Ammon's horn (tissue), 1 donor: ENCODE measurements around the gene PID1.

Source experiments
- DNase-seq: peaks from one replicate; pipeline ENCODE4 v3.0.0-alpha.2; 2016; ENCODE audit warnings: low spot score

Gene PID1

DNA sequence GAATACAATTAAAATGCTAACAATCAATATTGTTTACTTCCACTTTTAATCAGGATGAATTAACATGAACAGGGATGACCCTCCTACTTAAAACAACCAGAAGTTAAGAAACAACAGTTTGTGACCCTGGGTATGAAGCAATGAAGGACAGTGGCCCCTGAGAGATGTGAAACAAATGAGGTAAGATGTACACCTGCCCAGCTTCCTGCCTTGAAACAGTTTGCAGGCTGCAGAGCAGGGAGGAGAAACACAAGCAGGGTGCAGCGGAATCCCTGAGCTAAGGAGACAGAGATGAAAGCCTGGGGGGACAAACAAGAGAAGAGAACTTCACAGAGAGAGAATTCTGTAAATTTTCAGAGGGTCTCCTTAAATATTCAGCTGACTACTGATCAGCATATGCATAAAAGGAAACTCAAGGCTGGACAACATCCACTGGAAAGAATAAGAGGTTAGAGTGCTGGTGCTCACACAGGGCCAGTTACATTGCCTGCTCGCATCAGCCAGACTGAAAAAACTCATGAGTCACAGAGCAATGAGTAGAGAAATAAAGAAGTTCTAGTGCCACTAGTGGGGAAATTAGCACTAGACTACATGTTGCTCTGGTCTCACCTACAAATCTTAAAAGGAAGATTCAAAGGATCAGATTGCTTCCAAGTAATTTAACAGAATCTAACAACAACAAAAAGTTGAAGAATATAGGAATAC, 106.4 kb downstream of the PID1 start:
- DNase-seq, result no peak

DNA sequence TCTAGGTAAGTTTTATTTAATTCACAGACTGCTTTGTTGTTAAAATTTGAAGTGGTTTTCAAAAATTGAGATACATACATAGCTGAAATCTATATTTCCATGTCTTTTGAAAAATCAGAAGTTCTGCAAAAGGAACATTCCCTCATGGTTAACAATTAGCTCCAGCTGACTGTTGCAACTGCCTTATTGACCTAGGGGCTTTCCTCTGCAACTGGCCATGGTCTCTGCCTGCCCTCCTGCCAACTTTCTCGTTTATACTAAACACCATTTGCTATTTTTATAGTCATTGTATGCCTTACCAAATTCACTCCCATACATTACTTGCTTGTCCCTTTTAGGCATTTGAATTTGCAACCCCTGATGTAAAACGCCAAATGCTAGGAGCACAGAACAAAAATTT, 107.2 kb downstream of the PID1 start:
- no peak for DNase-seq

DNA sequence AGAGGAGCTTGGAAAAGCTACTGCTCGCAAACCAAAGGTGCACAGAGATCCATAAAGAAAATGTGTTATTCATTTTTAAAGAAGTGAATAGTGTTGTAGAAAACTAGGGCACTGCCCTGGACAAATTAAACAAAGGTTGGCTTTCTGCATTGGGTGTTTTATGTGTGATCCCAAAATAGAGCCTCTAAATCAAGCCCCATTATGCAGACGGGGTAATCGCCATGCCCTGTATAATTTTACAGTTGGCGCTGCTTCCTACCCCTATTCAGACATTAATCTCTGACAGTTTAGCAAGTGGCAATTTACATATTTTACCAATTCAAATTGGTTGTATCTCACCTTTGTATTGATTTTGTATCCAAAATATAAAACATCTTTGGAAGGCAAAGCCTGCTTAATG, 109.1 kb downstream of the PID1 start:
- no peak for DNase-seq

DNA sequence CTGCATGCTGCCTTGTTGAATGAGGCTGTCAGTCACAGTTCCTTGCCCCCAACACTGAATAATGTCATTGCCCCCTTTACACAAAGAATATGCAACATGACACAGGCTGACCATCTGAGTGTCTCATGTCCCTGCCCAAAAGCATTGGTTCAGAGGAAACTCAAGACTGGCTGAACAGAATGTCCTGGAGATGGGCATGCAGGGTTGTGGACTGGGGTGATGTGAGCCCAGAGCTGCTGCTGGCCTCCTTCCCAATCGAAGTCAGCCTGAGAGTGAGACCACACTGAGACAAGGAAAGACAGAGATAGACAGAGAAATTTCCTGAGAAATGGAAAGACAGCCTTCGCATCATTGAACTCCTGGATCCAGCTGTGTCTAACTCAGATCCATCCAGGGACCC, 110.1 kb downstream of the PID1 start:
- DNase-seq, result no peak

DNA sequence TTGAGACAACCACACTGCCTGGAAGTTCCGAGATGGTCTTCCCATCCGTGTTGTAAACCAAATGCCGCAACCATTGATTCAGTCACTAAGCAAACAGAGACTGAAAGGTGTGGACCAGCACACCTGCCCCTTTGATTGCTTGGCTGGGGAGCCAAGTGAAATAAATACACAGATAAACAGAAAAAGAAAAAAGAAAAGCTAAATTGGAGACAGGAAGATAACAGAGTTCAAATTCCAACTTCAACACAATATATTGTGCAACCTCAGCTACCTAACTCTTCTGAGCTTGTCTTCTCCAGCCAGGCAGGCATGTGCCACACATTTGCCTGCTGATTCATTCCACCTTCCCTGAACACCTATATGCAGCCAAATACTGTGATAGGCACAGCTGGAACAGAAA, 110.9 kb downstream of the PID1 start:
- no peak for DNase-seq

DNA sequence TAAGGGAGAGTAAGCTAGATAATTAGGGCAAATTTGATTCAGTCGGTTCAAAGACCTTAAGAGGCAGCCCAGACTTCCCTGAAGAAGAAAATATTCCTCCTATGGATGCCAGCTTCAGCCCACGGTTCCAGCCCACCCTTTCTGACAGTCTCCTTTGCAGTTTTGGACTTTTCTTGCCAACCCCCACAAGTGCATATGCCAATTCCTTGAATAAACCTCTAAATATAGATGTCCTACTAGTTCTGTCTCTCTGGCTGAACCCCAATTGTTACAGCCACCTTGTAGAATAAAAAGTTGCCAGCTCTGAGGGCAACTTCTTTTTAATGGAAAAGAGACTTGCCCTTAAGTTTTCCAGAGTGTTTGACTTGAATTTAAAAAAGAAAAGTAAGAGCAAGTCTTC, 111.7 kb downstream of the PID1 start:
- no peak for DNase-seq

DNA sequence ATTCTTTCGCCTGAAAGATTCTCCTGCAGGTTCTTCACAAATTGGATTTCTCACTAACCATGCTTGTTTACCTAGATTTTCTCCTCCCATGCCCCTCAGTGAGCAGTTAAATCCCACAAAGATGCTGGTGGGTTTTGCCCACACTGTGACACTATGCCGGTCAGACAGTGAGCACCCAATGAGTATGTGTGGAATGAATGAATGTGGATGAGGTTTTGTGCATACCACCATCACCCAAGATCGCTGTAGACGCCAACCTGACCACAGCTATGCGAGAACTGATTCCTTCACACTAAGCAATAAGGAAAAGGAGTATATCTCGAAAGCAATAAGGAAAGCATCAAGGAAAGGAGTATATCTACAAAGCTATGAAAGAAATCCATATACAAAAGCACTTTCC, 116.7 kb downstream of the PID1 start:
- no peak for DNase-seq

DNA sequence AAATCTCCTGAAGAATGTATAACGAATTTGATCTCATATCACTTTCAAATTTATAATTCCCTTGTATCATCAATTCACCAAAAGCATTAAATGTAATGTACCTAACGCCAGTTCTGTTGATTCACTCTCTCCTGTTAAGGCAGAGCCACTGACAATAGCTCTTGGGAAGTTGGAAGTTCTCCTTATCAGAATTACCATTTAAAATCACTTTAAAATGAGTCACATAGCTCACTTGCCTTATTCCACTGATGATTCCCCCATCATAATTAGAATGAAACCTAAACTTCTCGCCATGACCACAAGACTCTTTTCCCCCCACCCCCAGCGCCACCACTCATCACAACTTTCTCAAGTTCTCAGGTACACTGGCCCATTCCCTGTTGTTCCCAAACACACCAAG, 117.1 kb downstream of the PID1 start:
- DNase-seq, result no peak

DNA sequence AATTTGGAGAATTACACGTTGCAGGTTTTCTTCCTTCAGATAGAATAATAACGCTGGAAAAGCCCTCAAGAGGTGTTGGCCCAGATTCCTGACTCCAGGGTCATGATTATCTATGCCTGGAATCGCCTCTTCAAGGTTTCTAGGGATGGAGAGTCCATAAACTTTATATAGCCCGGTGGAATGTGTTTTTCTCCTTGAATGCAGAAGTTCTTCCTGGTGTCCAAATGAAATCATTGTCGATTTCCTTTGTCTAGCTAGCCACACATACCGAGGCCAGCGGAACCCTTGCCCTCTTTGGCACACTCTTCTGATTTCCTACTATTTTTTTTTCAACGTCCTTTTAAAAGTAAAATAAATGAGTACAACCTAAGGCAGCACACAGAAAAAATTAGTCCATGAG, 117.8 kb downstream of the PID1 start:
- no peak for DNase-seq

DNA sequence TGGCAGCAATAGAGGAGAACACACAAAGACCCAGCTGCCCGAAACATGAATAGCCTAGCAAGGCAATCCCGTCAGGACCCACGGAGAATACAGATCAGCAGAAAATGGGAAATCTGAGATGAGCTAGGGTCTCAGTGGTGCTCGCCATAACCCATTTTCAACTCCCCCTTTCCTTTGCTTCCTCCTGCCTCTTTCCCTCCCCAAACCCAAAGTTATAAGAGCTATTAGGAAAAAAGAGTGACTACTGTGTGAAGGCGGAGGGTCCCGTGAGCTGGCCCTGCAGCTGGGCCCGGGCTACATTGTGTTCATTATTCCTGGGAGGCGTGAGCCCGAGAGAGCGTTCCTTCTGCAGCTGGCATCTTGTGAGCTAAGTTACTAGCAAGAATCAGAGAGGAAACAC, 118.4 kb downstream of the PID1 start:
- DNase-seq, result peak; percentile 33

DNA sequence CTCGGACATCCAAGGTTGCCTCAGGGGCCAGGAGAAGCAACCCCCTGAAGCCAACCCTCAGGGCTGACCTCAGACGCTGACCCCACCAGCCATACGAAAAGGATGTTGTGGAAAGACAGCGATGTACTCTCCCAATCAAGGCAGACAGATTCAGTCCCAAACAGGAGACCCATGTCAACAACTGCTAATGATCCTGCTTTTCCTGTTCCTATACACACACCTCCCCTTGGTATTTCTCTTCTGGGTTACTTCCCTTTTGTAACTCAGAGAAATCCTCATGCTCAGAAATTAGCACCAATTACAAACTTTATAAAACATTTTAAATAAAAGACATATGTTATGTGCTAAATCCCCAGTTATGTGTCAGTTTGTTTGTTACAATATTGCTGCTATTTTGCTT, 120.8 kb downstream of the PID1 start:
- no peak for DNase-seq

DNA sequence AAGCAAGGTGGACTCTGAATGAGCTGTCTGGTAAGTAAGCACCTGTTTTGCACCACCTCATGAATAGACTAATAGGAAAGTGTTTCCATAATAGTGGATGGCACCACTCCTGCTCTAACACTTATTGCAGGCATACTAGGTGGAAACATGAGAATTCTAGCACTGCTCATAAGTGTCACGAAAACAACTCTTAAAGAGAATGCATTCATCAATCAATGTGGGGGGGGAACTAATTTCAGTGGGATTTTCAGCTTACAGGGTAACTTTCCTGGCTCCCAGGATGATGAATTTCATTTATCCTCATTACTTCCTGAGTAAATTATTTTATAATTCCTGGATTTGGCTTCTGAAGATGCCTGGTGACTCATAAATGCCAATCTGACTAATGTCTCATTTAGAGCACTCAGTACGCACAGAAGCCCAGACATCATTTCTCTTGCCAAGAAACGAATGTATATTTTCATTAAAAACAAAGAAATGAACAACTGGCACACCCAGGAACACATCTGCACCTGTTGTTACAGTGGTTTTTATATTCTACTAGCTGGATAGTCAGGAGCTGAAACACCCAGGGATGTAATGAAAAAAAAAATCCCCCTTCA, 129.6 kb downstream of the PID1 start:
- DNase-seq, result no peak

DNA sequence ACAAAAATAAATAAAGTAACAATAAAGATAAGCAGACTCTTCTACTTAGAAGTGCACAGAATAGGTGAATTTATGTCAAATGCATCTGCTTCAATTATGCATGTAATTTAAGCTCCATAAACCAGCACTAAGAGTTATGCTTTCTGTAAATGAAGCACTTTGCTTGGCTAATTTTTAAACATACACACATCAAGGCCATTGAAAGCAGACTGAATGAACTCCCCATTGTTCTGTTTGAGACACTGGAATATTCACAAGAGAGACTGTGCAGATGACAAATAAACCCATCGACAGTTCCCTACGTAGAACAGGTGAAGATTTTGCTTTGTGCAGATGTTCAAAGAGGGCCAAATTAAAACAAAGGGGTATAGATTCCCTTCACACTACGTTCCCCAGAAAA, 133.4 kb downstream of the PID1 start:
- no peak for DNase-seq

DNA sequence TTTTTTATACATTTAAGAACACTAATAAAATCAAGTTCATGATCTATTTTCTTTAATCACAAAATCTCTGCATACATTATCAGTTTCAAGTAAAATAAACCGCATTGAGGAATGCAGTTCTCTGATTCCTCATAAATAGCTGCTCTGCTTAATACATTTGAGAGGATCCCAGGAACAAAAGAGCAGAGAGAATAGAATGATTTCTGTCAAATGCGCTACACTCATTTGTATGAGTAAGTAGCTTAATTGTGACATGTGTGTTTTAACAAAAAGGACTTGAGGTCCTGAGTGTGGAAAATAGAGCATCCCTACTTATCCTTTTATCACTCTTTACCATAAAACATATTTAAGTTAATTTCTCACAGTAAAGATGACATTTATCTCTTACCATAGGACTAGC, 134.0 kb downstream of the PID1 start:
- no peak for DNase-seq

DNA sequence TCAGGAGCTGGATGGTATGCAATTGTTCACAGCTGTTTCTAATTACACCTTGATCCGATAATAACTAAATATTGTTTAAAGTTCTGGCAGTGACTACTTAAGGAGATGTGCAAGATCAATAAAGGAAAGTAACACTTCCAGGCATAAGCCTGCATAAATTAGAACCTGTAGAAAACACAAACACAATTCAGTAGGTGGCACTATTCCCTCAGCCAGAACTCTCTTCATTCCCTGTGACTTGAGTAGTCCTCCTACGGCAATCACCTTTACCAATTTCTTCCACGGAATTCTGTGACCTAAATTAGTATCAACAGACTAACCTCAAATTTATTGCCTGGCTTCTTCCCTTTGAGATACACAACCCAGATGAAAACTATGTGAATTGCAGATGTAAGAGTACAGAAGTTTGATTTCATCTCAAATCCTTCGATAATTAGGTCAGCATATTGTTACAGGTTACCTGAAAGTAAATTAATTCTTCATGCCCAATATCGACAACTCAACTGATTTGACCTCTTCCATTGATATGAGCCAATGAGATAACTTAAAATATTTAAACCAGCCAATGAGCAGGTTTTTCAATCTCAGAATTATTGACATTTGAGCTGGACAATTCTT, 137.8 kb downstream of the PID1 start:
- peak; percentile 68 for DNase-seq

DNA sequence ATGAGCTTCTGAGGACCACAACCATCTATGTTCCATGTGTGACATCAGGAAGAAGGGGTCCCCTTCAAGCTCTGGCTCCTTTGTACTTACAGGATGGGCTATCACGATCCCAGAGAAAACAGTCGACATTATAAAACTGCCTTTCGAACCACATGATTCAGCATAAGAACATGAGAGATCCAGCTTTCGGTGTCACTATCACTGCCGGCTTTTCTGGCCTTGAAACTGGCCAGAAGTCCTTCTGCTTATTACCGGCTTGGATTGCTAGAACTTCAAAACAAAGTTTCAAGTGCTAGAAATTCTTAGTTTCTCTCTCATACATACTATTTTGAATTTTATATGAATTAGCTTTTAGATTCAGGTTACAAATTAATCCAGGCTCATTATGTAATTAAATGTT, 138.9 kb downstream of the PID1 start:
- no peak for DNase-seq

DNA sequence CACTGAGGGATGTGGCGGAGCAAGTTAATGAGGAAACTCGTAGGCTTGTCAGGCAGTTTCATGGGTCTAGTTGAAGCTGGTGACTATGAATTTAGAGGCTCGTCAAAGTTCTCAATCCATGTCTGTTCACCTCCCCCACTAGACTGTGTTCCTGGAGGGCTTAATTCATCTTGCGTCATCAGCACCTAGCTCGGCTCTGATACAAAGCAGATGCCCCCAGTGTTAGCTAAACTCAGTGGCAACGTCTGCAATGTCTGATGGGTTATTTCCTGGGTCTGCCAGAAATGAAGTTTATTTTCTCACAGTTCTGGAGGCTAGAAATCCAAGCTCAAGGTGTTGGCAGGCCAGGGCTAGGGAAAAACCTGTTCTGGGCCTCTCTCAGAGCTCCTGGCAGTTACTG, 140.6 kb downstream of the PID1 start:
- no peak for DNase-seq

DNA sequence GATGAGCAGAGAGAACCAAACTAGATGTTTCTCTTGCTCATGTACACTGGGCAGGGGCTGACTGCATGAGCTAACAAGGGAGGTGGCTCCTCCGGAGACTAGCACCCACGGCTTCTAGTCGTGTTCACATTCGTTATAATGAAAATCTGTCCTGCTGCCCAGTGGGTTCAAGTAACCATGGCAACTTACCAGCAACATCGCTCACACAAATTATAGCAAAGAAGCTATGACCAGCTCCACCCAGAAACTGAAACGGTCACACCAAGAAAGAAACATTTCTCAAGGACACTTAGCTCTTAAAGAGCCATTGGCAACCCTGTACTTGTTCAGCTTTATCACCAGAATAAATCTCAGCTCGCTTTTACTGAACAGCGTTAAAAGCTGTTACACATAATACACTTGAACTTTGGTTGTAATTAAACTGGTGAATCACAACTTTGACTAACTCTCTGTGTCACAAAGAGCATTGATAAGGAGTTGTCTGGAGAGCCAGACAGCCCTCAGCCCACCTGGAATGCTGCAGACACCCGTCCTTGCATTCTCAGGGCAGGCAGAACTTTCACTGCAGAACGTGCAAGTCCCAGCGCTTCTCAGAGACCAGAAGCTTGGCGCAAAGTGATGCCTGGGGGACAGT, 141.2 kb downstream of the PID1 start:
- no peak for DNase-seq

DNA sequence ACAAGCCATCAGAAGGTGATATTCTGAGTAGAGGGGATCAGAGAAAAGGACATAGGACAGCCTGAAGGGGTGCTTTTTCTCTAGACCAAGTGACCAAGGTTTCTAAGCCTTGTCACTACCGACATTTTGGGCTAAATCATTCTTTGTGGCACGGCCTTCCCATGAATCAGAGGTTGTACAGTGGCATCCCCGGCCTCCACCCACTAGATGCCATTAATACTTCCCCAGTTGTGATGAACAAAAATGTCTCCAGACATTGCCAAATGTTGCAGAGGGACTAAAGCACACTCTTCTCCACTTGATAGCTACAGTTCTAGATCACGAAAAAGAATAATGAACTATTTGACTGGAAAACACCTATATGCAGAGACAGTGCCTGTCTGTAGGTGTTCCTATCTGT, 143.6 kb downstream of the PID1 start:
- no peak for DNase-seq

DNA sequence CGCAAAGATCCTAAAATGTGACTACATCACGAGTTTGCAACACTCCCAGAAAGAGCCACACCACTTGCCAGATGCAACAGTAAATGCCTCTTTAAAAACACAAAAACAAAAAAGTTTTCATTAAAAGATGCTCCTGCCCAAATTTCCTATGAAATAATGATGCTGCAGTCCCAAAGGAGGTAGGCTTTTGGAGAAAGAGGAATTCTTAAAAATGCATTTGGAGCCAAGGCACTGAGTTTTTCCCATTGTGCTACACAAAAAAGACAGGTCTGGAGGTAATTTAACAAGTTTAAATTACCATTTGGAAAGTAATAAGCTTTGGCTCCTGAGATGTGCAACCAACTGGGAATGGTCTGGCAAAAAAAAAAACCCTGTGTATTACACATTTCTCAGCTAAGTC, 145.0 kb downstream of the PID1 start:
- DNase-seq, result no peak

DNA sequence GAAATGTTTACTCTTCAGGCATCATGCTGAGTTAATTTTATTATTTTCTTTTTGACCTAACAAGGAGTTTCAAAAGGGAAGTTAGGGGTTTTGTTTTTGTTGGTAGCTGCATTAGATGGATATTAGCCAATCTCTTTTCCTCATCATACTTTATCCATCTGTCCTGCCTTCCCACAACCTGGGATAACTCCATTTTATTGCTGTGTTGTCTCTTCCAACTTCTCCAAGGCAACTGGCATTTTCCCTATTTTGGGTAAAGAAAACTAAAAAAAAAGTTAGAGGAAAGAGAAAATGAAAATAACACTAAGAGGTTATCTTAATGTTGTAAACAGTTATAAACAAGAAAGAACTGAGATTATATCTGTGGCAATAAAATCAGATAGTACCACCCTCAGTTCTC, 147.0 kb downstream of the PID1 start:
- DNase-seq, result no peak

DNA sequence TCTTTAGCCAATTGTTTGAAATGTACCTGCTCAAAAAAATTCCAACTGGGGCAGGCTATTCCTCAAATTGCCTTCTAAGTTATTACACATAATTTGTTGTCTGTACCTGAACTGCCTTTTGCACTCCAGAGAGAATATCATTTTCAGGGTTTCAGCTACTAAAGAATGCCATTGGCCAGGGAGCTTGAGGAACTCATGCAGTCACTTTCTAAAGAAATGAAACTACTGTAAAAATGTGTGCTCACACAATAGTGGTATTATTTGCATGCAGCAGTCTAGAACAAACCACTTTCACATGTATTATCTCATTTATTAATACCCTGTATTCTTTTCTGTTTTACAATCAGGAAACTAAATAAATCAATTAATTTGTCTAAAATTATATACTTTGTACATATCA, 152.2 kb downstream of the PID1 start:
- DNase-seq, result no peak

DNA sequence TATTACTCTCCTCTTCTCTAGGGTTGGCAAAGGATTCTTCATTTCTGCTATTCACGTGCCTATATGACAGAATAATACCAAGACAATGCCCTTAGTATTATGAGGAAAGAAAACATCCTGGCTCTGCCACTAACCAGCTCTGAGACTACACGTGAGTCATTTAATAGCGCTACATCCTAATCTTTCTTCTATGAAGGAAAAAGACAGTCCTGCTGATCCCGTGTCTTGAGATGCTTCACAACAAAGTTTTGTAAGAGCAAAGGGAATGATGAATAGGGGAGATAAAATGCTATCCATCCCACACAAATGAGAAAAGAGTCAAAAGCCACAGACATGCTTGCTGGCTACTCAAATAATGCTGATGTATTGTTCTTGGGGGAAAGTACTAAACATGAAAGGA, 152.8 kb downstream of the PID1 start:
- no peak for DNase-seq
